ENCODE data around the gene UST.

- TF ChIP-seq, protein P1, sequence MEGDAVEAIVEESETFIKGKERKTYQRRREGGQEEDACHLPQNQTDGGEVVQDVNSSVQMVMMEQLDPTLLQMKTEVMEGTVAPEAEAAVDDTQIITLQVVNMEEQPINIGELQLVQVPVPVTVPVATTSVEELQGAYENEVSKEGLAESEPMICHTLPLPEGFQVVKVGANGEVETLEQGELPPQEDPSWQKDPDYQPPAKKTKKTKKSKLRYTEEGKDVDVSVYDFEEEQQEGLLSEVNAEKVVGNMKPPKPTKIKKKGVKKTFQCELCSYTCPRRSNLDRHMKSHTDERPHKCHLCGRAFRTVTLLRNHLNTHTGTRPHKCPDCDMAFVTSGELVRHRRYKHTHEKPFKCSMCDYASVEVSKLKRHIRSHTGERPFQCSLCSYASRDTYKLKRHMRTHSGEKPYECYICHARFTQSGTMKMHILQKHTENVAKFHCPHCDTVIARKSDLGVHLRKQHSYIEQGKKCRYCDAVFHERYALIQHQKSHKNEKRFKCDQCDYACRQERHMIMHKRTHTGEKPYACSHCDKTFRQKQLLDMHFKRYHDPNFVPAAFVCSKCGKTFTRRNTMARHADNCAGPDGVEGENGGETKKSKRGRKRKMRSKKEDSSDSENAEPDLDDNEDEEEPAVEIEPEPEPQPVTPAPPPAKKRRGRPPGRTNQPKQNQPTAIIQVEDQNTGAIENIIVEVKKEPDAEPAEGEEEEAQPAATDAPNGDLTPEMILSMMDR (IDR thresholded peaks at IDR 0.05), result no peak
- TF ChIP-seq EZH2 (IDR thresholded peaks at IDR 0.05), result no peak
- no peak for TF ChIP-seq EZH2phosphoT487 (IDR thresholded peaks at IDR 0.05)
Measured at GRCh38 chr6:148762231-148762630, 15.4 kb downstream of the UST start.
